ENCODE measurements around the gene EP400.
"Not testable (repeated sequence)": the region's sequence is repeated elsewhere in the genome, so short reads cannot be mapped to it uniquely, and the experiment has no call there.

The EP400 gene

DNA sequence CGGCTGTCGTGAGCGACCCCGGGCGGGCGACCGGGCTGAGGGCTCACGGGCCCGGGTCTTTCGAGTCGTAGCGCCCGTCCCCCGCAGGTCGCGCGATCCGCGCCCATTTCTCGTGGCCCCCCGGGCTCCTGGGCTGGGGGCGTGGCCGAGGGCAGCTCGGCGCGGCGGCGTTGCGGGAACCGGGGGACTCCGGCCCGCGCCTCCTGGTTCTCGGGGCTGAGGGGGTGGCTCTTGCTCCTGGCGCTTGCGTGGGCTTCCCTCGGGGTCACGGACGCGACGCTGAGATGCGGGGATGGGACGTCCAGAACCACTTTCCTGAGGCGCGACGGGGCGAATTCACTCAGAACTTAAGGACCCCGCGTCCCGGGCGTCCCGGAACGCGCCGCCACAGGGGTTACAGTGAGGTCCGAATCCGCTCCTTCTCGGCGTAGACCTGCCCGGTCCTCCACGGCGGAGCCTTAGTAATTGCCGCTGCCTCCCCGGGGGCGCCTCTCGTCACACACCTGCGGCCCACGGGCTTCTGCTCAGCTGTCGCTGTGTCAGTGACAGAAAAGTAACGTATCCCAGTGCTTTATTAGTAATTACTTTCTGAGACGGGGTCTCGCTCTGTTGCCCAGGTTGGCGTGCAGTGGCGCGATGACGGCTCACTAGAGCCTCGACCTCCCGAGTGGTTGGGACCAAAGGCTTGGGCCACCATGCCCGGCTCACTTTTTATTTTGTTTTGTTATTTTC is 606 bp downstream of the EP400 start:
- peak; percentile 21 for DNase-seq (ENCODE audit: low spot score)
- peak overlapping the region; percentile 77 for H3K27ac ChIP-seq
- no peak for TF ChIP-seq CTCF (conservative IDR thresholded peaks at IDR 0.05; ENCODE audit: low read depth)
- CTCF ChIA-PET: interaction anchor here (0.5 to 2.0 kb wide), 4 partner anchors 52 to 99 kb away, joined by 3 to 10 read pairs (median 3); no protein-coding TSS in a partner anchor
- POLR2A ChIA-PET (ENCODE audit: low non-redundant PET): interaction anchor here (0.6 kb wide), 1 partner anchor 39 kb away, joined by 7 read pairs; no protein-coding TSS in a partner anchor

DNA sequence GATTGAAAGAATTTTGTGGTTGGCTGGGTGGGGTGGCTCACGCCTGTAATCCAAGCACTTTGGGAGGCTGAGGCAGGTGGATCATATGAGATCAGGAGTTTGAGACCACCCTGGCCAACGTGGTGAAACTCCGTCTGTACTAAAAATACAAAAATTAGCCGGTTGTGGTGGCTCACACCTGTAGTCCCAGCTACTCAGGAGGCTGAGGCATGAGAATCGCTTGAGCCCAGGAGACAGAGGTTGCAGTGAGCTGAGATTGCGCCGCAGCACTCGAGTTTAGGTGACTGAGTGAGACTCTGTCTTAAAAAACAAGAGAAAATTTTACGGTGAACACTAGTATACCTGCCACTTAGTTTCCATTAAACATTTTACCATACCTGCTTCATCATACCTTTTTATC is 4.1 kb downstream of the EP400 start:
- CTCF ChIA-PET; DNase-seq (ENCODE audit: low spot score); POLR2A ChIA-PET (ENCODE audit: low non-redundant PET); H3K27ac ChIP-seq: not testable (repeated sequence)

- POLR2A ChIA-PET (ENCODE audit: low non-redundant PET); DNase-seq (ENCODE audit: low spot score); CTCF ChIA-PET; H3K27ac ChIP-seq: not testable (repeated sequence)
These were observed 4.7 kb downstream of the EP400 start for GRCh38 chr12:131954460-131954859.

DNA sequence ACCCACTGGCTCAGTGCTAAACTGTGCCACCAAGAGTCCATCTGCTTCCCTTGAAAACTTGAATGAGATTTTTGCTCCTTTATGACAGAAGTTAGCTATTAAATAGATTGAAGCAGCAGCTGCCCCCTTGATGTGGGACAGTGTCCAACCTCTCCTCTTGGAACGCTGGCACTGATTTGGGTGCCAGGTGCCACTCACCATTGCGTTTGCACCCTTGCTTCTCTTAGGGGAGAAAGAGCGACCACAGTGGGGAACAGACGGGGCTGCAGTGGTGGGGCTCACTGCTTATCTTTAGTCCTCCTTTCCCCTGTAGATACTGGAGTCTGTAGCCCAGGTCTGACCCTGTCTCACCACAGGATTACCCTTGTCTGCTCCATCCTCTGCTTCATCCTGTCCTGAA is 9.4 kb downstream of the EP400 start:
- H3K27ac ChIP-seq: no peak overlapping the region
- ChIA-PET CTCF (no interaction called here), POLR2A (ENCODE audit: low non-redundant PET) (no interaction called here)
- DNase-seq (ENCODE audit: low spot score): no peak
- TF ChIP-seq CTCF (conservative IDR thresholded peaks at IDR 0.05; ENCODE audit: low read depth): no peak

- 0 out of 2 replicates have a peak overlapping the region, but pooled peaks have one; percentile 4 for H3K27ac ChIP-seq
- TF ChIP-seq CTCF (conservative IDR thresholded peaks at IDR 0.05; ENCODE audit: low read depth): no peak
- CTCF ChIA-PET: no interaction called here
- DNase-seq (ENCODE audit: low spot score): no peak
- POLR2A ChIA-PET (ENCODE audit: low non-redundant PET): no interaction called here
These were observed 10.2 kb downstream of the EP400 start for GRCh38 chr12:131959641-131960589.

GRCh38 chr12:131960590-131961325 is 11.0 kb downstream of the EP400 start:
- POLR2A ChIA-PET (ENCODE audit: low non-redundant PET); DNase-seq (ENCODE audit: low spot score); CTCF ChIA-PET; H3K27ac ChIP-seq: not testable (repeated sequence)

GRCh38 chr12:131961328-131961727 is 11.6 kb downstream of the EP400 start:
- POLR2A ChIA-PET (ENCODE audit: low non-redundant PET); CTCF ChIA-PET: not testable (repeated sequence)

DNA sequence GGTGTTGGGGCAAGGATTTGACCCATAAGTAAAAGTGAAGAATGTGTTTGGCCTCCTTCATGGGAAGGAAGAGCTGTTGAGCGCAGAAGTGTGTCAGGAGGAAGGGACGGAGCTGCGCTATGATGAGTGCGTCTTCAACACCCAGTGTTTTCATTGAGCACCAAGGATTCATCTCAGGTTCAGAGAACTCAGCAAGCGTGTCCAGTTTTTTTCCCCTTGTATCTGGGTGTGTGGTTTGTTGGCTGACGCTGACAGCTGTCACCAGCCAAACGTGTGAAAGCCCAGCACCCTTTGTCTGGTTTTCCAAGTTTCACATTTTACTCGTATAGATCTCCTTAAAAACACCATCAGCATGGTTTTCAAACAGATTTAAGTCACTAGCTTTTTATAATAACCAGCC is 12.3 kb downstream of the EP400 start:
- CTCF ChIA-PET: no interaction called here
- TF ChIP-seq CTCF (conservative IDR thresholded peaks at IDR 0.05; ENCODE audit: low read depth): no peak
- no peak overlapping the region for H3K27ac ChIP-seq
- POLR2A ChIA-PET (ENCODE audit: low non-redundant PET): no interaction called here
- DNase-seq (ENCODE audit: low spot score): no peak

More at GRCh38 chr12:131961328-131961727, 11.6 kb downstream of the EP400 start:
- DNase-seq (ENCODE audit: low spot score); H3K27ac ChIP-seq: not testable (repeated sequence)

Measured in RWPE1 (cell line).